Stimulated activated CD8-positive, alpha-beta memory T cell treated with anti-CD3 and anti-CD28 coated beads, Interleukin-2, amount 100 ng/mL, for 48 hours (primary cell): ENCODE results near the gene CRYBA2.

Experiments used
- DNase-seq, 2 donors: peaks; one replicate each; pipeline ENCODE4 v3.0.0-alpha.2; 2020; ENCODE audit warnings: low read depth in 2 of 2

CRYBA2 gene

GRCh38 chr2:218999021-218999880 lies 6.0 kb upstream of the CRYBA2 start:
- DNase-seq = no peak

- DNase-seq = no peak
Measured at GRCh38 chr2:218998414-218999002, 5.3 kb upstream of the CRYBA2 start.

- no peak for DNase-seq
Measured at GRCh38 chr2:218997731-218998130, 4.5 kb upstream of the CRYBA2 start.

DNA sequence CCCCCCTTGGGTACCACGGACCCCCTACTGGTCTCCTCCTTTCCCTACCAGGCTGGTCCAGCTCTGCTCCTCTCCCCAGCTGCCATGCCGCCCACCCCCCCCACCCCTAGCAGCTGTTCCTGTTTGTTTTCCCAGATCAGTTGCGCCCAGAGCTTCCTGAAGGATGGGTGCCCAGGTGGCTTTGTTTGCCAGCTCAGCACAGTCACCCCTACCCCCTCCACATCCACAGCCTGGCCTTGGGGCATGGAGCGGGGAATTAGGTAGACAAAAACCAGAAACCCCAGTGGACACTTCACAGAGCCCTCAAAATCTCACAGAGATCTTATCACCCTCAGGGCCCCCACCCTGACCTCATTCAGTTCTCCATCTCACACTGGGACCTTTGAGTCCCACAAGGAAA lies 3.7 kb upstream of the CRYBA2 start:
- DNase-seq = no peak

- DNase-seq = peak; percentile 77
Measured at GRCh38 chr2:218995972-218996711, 2.9 kb upstream of the CRYBA2 start.

GRCh38 chr2:218995561-218995960 lies 2.3 kb upstream of the CRYBA2 start:
- DNase-seq = no peak

- no peak for DNase-seq
Measured at GRCh38 chr2:218992703-218993344, 398 bp downstream of the CRYBA2 start.

DNA sequence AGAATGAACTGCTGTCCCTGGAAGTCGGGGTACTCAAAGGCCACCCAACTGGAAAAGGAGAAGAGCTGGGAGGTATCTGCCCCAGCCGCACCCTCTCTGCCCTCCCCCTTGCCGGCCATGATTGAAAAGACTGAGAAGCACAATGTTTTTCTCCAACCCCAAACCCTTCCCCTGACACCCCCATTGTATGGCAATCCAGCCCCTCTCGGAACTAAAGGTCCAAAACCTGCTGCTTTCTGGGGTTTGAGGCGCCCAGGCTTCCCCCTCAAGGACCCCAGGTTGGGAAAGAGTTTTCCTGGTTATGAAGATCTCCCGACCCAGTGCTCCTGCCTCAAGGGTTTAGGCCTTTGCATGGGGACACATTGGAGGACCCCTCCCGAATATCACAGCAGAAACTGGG lies 1.0 kb downstream of the CRYBA2 start:
- no peak for DNase-seq

DNA sequence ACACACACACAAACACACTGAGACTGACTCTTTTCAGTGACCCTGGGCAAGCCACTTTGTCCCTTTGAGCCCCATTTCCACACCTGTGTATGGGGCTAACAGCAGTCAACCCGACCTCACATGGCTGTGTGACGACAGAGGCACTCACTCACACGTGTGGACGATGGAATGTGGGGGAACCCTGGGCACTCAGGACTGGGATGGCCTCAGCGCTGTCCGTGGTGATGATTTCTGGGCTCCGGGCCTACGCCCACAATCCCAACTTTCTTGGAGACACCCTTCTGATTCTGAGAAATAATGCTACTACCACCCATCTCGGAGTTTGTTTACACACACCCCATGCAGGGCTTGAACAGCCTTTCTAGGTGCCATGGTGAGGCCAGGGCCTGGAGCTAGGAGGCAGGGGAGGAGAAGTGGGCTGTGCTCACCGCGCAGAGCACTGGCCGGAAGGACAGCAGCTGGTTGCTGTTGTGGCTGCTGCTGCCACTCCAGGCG lies 1.5 kb downstream of the CRYBA2 start:
- no peak for DNase-seq

GRCh38 chr2:218990612-218991011 lies 2.6 kb downstream of the CRYBA2 start:
- DNase-seq = no peak

DNA sequence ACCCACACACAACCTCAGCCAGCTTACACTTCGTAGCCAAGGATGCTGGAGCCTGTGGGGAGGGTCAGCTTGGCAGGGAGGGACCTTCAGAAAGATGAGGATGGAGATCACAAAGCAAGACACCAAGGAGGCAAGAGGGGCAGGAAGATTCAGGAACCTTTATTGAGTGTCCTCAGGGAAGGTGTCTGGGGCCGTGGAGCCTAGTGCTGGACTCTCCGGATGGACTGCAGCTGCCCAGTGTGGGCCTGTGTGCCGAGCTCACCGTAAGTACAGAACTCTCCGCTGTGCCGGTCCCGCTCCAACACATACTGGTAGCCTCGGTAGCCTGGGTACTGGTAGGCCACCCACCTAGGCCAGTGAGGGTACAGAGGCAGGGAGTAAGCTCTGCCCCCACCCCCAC lies 3.2 kb downstream of the CRYBA2 start:
- DNase-seq = no peak

- no peak for DNase-seq
Measured at GRCh38 chr2:218988650-218989049, 4.6 kb downstream of the CRYBA2 start.

- DNase-seq = no peak
Measured at GRCh38 chr2:218988164-218988563, 5.1 kb downstream of the CRYBA2 start.

GRCh38 chr2:218986148-218986761 lies 7.0 kb downstream of the CRYBA2 start:
- DNase-seq = no peak

DNA sequence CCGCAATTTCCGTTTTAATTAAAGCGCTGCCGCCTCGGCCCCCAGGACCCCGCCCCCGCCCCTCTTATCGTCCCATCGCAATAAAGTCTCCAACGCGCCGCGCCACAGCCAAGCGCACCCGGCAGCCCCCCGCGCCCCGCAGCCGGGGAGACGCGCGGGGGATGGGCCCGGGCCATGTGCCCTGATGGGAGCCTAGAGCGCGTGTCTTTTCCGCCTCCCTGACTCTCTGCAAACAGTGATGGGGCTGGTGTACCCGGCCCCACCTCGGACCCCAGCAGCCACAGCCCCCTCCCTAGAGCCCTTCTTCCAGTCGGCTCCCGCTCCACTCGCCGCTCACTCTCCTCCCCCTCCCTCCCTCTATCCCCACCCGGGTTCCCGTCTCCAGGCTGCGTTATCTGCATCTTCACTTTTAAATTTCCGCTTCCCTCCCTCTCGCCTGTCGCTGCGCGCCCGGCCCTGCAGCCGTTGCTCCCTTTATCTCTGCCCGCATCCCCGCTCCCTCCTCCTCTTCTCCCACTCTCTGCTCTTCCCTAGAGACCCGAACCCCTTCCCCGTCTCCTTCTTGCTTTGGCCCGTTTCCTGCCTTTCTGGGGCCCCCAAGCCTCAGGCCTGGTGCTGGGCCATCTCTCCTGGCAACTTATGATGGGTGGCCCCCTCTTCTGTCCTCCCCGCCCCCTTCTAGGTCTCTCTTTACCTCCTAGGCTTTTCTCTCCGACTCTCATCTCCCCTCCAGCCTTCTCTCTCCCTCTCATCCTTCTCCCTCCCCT lies 7.7 kb downstream of the CRYBA2 start:
- no peak for DNase-seq

- no peak for DNase-seq
Measured at GRCh38 chr2:218985021-218985324, 8.2 kb downstream of the CRYBA2 start, which contains the start of gene FEV. FEV (minus strand) TSS chr2:218985184; CDS start chr2:218985075, 109 bp downstream.

- no peak for DNase-seq
Measured at GRCh38 chr2:218984239-218985020, 8.8 kb downstream of the CRYBA2 start.

- no peak for DNase-seq
Measured at GRCh38 chr2:218983934-218984238, 9.3 kb downstream of the CRYBA2 start.

DNA sequence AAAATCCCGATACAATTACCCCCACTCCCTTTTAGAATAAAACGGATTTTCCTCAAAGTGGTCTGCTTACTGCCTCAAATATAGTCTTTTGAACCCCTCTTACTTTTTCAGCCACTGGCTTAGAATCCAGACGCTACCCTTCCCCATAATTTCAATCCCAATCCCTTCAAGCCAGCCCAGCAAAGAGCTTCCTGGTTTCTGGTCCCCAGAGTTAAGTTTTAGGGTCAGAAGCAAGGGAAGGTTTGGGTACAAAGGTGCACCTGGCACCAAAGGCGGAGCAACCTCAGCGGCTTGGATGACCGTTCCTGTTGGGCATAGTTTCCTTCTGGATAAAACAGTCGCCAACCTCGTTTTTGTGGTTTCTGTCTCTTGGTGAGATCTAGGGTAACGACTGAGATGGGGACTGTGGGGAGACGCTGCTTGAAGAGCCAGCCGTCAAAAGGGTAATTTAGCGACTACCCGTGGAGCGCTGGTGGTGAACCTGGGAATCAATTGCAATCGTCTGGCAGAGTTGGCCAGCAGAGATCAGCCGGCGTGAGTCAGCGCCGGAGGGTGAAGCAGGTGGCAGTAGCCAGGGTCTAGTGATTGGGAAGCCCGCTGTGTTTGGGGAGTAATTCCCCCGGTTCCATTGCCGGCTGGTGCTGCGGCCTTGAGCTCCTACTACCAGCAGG lies 9.8 kb downstream of the CRYBA2 start:
- no peak for DNase-seq
